Lower leg skin (tissue), 4 donors: Measurements from ENCODE around the gene SPAG7. TPM values are rescaled to one million over a fixed set of nuclear protein-coding genes. Genes with fewer than 3 reads are reported as not detected.

Experiments
- DNase-seq, 2 donors: peaks; one replicate each; pipeline ENCODE4 v3.0.0-alpha.2; 2019; ENCODE audit warnings: low spot score in 2 of 2
- H3K4me3 ChIP-seq: fragments of 200-600 bp; sonication (generic); 2 replicates; pipeline ENCODE4 v1.5.1; 2017; ENCODE audit warnings: mild to moderate bottlenecking, low read depth; ENCODE audit not compliant: poor library complexity, severe bottlenecking
- POLR2A ChIP-seq, 2 donors: fragments of 450-650 bp; IDR thresholded peaks; one replicate each; pipeline ENCODE4 v1.6.1; 2016 to 2017; ENCODE audit warnings: antibody characterized with exemption in 2 of 2, mild to moderate bottlenecking in 1 of 2, moderate library complexity in 1 of 2
- WGBS, 2 donors: methylation state at CpG; one replicate each; pipeline ENCODE4 v1.1.5; 2018; 5-methylcytosine and 5-hydroxymethylcytosine counted together
- intact Hi-C: fragments of 100-400 bp; cut with DNase I; formaldehyde crosslinking; loops from one replicate; pipeline ENCODE4 v1.15.0; 2023; ENCODE audit warnings: low total_unique reads
- total RNA-seq, 4 donors: library from RNA; depleted of rRNA; stranded (reverse); fragments of >200 nt; gene quantifications; one replicate each; pipeline ENCODE4 v1.1.0, GENCODE V29; 2016
- TF ChIP-seq, protein P1 (sequence below), 3 donors: fragments of 450-650 bp; IDR thresholded peaks; one replicate each; pipeline ENCODE4 v1.5.1; 2016; ENCODE audit warnings: antibody characterized with exemption in 3 of 3, mild to moderate bottlenecking in 3 of 3, moderate library complexity in 2 of 3

Gene SPAG7
- total RNA-seq, 4 donors from 2014 or later = 35.1 to 64.0 (median 51.7) TPM

DNA sequence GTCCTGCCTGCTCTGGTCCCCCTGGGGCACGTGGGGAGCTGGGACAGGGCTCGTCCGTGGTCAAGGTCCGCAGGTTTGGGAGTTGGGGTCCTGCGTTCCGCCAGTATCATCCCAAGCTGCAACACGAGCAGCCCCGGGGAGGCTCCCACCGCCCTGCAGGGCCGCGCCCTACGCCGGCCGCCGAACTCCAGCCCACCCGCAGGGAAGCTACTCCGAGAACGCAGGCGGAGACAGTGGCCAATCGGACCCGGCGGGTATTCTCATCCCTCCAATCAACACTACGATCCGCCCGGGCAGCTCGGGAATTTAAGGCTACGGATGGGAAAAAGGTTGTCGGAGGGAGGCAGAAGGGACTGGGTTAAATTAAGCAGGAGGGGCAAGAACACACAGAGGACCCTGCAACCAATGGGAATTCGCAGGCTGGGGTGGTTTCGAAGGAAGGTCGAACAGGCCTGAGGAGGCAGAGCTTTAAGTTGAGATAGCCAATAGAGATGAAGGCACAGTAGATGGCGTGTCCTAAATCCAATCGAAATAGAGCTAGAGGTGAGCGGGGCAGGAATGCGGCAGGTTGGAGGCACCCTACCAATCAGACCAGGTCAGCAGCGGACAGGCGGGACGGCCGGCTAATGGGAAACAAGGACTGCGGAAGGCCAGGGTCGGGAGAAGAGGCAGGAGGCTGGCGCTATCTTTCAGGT lies 626 bp downstream of the SPAG7 start:
- no peak for TF ChIP-seq POLR2A (IDR thresholded peaks at IDR 0.05)
- TF ChIP-seq, protein P1, sequence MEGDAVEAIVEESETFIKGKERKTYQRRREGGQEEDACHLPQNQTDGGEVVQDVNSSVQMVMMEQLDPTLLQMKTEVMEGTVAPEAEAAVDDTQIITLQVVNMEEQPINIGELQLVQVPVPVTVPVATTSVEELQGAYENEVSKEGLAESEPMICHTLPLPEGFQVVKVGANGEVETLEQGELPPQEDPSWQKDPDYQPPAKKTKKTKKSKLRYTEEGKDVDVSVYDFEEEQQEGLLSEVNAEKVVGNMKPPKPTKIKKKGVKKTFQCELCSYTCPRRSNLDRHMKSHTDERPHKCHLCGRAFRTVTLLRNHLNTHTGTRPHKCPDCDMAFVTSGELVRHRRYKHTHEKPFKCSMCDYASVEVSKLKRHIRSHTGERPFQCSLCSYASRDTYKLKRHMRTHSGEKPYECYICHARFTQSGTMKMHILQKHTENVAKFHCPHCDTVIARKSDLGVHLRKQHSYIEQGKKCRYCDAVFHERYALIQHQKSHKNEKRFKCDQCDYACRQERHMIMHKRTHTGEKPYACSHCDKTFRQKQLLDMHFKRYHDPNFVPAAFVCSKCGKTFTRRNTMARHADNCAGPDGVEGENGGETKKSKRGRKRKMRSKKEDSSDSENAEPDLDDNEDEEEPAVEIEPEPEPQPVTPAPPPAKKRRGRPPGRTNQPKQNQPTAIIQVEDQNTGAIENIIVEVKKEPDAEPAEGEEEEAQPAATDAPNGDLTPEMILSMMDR (IDR thresholded peaks at IDR 0.05) = no peak
- H3K4me3 ChIP-seq = peak overlapping the region; percentile 52
- intact Hi-C loops = no loop called here
- 0% methylated on average over 30 to 33 of the region's 42 CpGs for WGBS, 2 donors
- peak; percentile 99 for DNase-seq

DNA sequence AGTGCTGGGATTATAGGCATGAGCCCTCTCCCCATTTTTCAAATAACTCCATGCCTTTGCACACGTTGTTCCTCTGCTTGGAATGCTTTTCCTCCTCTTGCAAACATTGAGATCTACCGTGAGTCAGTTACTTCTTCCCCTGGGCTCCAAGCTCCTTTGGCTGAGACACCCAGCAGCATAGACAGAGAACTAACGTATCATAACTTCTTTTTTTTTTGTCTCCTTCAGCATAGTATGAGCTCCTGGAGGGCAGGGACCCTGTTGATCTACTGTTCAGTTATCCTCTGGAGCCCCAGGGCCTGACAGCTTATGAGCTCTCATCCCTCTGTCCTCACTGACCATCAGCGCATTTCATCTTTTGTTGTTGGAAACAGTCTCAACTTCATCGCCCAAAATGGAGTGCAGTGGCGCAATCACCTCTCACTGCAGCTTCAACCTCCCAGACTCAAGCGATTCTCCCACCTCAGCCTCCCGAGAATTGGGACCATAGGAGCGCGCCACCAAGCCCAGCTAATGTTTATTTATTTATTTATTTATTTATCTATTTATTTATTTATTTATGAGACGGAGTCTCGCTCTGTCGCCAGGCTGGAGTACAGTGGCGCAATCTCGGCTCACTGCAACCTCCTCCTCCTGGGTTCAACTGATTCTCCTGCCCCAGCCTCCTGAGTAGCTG lies 2.2 kb downstream of the SPAG7 start:
- intact Hi-C loops = no loop called here
- no peak for DNase-seq
- WGBS, 2 donors = 97% methylated on average over 15 of the region's 15 CpGs
- no peak overlapping the region for H3K4me3 ChIP-seq
- TF ChIP-seq, protein P1 (IDR thresholded peaks at IDR 0.05) = no peak
- no peak for TF ChIP-seq POLR2A (IDR thresholded peaks at IDR 0.05)

DNA sequence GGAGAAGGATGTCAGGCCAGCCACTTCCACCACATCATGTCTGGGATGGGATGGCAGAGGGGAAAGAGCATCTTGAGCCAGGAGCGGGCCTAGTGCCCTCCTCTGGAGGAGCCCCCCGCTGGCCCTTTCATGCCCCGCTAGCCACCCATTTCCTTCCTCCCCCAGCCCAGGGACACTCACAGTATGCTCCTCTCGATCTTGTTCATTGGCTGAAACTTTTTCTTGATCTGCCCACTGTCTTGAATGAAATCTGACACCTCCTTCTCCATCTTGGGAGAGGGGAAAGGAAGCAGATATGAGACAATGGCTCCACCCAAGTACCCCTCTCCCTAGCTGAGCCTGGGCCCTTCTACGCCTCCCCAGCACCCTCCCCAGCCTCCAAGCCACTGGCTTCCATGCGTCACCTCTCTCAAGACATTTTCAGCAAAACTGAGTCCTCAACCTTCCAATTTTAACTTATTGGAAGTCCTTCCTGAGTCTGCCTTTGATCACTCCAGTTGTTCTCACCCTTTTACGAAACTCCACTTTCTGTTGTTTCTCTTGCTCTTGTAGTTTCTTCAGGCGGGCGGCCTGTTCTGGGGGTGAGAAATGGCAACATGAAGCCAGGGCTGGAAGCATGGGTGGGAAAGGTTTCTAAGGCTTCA lies 7.2 kb downstream of the SPAG7 start:
- no peak overlapping the region for H3K4me3 ChIP-seq
- no peak for TF ChIP-seq POLR2A (IDR thresholded peaks at IDR 0.05)
- TF ChIP-seq, protein P1 (IDR thresholded peaks at IDR 0.05) = no peak
- intact Hi-C loops = no loop called here
- 90% methylated on average over 9 of the region's 9 CpGs for WGBS, 2 donors
- no peak for DNase-seq

DNA sequence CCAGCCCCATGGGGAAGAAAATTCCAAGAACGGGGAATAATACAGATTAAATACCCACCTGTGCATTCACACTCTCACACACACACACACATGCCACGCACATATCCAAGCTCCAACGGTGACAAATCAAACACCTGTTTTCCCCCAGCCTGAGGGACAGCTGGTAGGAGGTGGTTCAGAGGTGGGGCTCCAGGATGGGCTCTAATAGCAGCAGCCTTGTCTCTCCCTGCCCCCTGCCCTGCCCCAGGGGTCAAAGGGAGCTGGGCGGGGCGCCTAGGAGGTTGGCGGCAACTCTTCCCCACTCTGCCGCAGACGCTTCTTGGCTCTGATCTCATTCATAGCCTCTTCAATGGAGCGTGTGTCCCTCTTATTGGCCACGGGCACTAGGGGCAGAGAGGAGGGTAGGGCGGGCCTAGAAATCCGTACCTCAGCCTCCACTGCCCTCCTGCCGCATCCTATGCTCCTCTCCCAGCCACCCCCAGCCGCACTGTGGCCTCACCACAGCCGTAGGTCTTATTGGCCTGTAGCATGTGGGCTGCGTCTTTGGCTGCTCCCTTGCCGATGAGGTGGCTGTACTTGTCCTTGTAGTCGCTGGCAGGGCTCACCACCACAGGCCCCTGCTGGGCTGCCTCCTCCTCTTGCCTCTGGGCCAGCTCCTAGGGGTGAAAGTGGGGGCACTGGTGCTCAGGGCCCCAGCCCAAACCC lies 8.2 kb downstream of the SPAG7 start:
- intact Hi-C loops = no loop called here
- DNase-seq = no peak
- TF ChIP-seq, protein P1 (IDR thresholded peaks at IDR 0.05) = no peak
- TF ChIP-seq POLR2A (IDR thresholded peaks at IDR 0.05) = no peak
- 83 to 86% methylated on average over 18 of the region's 18 CpGs for WGBS, 2 donors
- H3K4me3 ChIP-seq = no peak overlapping the region

DNA sequence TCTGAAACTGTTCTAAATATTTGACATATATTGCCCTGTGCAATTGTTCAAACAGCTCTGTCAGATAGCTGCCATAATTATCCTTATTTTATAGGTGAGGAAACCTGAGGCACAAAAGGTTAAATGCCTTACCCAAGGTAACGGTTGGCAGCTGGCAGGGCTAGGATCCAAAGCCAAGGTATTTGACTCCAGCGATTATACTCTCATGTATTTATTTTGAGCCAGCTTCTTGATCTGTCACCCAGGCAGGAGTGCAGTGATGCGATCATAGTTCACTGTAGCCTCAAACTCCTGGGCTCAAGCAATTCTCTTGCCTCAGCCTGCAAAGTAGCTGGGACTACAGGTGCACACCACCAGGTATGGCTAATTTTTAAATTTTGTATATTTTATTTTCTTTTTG lies 9.5 kb downstream of the SPAG7 start:
- no peak overlapping the region for H3K4me3 ChIP-seq
- no peak for DNase-seq
- WGBS, 2 donors = 61 to 67% methylated on average over 3 of the region's 3 CpGs
- intact Hi-C loops = no loop called here
- TF ChIP-seq, protein P1 (IDR thresholded peaks at IDR 0.05) = no peak
- TF ChIP-seq POLR2A (IDR thresholded peaks at IDR 0.05) = no peak
